Stimulated activated CD4-positive, alpha-beta T cell treated with anti-CD3 and anti-CD28 coated beads, Interleukin-2, amount 100 ng/mL, for 24 hours (primary cell): Measurements from ENCODE around the gene WDR82.
A peak's percentile ranks its signal among the peaks of the same experiment; 100 is the strongest.

ENCODE experiments used
- DNase-seq, 2 donors: peaks; one replicate each; pipeline ENCODE4 v3.0.0-alpha.2; 2020

Gene WDR82, protein sequence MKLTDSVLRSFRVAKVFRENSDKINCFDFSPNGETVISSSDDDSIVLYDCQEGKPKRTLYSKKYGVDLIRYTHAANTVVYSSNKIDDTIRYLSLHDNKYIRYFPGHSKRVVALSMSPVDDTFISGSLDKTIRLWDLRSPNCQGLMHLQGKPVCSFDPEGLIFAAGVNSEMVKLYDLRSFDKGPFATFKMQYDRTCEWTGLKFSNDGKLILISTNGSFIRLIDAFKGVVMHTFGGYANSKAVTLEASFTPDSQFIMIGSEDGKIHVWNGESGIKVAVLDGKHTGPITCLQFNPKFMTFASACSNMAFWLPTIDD

DNA sequence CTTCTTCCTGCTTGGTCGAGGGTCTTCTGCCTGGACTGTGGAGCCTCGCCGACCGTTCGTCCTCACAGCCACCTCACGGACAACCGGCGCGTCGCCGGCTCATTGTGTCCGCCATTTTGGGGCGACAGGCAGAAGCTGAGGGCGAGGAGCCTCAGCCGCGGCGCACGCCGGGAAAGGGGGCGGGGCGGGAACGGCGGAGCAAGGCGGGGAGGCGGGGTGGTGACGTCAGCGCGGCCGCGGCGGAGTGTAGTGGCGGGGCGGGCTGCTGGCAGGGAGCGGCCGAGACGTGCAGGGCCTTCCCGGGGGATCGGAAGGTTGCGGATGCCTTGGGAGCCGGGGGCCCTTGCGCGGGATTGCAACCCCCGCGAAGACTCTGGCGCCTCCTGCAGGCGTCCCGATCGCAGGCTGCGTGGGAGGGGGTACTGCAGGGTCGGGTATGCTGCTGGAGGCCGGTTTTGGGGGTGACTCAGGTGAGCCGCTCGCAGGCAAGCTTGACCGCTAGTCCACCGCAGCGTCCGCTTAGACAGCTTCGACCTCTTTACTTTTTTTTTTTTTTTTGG, at the start of gene WDR82:
Gene WDR82 (minus strand): TSS at position 140 of the 560 bp plus-strand sequence. CDS start 288 bp downstream, outside the sequence.
- peak; percentile 99 to 100 for DNase-seq

DNA sequence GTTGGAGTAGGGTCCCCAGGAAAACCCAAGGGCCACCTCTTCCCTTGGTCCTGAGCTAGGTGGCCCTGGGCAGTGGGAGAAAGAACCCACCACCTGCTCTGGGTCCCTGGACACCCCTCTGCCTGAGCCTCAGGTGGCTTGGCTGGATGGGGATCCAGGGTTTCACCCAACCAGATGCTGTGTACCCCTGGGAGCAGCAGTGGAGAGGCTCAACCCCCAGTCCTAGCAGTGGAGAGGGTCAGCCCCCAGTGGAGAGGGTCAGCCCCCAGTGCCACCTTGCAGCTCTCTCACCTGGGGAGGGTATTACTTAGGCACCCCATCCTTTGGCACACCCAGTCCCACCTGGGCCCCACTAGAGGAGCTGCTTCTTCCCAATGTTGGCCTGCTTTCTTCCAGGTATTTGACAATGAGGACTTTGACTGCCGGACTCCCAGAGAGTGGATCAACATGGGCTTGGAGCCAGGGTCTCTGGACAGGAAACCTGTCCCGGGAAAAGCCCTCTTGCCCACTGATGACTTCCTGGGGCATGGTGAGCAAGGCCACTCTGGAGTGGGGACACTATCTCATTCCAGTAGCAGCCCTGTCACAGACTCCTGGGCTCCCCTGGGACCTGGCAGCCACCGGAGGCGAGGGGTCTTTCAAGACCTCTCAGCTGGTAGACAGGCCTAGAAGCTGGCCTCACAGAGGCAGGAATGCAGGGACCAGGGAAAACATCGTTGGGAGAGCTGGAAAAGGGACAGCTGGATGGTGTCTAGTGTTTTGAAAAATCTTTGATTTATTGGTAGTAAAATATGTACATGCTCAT, 49.2 kb upstream of the WDR82 start:
- DNase-seq: no peak

DNA sequence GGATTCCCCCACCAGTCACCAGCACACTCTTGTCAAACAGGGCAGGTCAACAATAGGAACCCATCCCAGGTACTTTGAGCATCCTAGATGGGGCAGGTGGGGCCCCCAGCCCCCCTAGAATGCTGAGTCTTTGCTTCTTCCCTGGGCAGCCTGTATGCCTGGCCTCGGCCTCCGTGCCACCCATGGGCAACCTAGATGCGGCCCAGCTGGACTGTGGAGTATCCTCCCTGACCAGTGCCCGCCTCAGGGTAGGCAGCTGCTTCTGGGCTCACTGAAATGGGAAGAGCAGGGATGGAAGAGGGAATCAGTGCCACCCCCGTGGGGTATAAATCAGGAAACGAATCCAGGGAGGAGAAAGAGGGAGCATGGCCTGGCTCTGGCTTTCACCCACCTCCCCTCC, 48.5 kb upstream of the WDR82 start:
- DNase-seq: no peak

DNA sequence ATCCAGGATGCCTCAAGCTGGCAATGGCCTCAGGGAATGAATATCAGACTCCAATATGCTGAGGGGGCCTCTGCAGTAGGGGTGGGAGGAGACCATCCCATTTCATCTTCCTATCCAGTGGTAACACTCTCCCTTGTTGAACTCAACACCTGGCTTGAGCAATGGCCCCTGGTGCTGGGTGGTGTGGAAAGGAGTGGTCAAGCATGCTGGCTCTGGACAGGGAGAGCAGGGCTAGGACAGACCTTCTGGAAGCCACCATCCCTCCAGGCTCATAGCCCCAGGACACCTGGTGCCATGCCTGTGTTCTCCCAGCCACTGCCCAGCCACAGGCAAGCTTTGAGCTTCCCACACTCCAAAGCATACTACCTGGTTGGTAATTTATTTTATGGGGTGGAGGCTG, 47.2 kb upstream of the WDR82 start:
- DNase-seq: no peak

DNA sequence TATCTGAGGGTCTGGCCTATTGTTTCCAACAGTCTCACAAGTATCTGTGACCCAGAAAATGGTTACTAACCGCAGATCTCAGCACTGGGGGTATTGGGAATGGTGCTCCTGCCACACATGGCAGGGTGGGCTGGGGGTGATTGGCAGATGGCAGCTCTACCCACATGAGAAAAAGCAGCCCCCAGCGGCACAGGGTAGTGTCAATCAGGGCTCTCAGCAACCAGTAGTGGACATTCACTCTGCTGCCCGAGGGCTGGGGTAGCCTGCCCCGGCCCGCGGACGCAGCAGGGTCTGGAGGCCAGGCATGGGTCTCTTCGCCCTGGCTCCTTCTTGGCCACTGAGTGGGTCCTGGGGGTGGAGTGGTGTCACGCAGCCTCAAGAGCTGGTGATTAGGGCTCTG, 46.2 kb upstream of the WDR82 start:
- no peak for DNase-seq

DNA sequence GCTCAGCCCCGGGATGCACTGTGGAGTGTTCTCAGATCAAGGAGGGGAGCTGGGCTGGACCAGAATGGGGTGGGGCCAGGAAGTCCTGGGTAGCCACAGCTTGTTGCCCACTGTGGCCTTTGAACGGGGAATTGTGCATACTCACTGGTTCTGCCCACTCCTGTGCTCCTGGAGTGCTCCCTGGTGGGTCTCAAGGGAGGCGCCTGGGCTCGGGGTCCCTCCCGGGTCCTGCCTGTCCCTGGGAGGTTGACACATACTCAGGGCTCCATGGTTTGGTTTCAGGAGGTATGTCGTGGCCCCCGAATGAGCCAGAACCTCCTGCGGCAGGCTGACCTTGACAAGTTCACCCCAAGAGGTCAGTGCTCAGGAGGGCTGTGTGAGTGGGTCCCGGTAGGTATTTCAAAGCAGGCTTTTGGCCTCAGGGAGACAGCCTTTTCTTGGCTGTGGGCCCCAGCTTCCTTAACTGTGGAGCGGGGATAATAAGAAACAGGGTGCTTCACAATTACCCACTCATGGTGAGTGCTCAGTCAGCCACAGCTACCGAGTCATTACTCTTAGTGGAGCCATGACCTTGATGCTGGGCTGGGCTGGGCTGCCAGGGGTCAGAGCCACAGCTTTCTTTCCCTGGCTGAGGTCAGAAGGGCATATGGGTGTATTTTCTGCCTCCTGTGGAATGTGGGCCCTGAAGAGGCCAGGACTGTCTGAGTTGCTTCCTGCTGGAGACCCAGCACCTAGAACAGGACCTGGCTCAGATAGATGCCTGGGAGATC, 45.3 kb upstream of the WDR82 start:
- no peak for DNase-seq

DNA sequence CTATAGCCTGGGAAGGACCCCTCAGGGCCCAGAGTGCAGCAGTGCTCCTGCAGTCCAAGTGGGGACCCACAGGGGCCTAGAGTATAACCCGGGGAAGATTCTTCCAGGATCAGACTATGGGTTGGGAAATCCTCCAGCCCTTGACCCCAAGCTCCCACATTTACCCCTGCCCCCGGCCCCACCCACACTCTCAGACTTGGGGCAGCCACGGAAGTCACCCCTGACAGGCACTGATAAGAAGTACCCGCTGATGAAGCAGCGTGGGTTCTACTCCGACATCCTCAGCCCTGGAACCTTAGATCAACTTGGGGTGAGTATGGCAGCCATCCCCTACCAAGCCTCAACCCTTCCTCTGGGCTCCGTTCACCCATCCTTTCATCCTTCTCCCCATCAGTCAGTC, 44.0 kb upstream of the WDR82 start:
- DNase-seq: no peak

DNA sequence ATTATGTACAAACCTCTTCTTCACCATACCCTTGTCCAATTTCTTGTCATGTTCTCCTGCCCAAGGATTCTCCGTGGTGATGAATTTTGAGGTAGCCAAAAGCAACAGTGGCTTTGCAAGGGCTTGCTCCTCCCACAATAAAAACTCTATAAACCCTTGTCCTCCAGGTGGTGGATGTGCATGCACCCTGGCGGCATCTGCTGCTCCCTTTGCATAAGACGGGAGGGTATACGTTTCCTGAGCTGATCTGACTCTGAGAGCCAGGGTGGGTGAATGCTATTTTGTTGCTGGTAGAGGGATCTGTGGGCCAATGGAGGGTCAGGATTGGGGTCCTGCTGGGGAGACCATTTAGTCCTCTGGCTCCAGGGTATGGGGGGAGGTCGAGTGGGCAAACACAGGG, 43.0 kb upstream of the WDR82 start:
- no peak for DNase-seq

DNA sequence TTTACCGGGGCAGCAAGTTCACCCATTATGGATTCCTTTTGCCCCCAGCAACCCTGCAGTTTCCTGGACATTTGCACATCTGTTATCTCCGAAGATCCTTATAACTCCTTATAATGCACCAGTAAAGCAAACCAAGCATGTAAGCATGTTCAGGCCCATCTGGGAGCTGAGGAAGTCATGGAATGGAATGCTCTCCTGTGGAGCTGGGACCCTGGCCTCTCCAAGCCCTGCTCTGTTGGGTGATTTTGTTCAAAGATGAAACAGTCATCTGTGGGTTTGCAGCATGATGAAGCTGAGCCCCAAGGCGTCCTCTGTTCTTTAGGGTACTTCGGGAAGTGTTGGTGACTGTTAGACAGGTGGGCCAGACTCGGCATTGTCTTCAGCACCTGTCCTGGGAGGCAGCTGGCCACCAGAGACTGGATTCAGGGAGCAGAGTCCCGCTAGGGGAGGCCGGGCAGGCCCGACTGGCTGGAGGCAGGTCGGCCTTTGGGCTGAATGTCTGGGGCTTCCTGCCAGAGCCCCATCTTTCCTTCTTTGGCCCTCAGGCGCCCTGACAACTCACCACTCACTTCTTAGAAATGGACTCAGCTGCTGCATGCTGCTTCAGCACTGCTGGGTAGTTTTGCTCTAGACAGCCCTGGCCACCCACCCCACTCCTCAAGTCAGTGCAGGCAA, 41.6 kb upstream of the WDR82 start:
- no peak for DNase-seq

DNA sequence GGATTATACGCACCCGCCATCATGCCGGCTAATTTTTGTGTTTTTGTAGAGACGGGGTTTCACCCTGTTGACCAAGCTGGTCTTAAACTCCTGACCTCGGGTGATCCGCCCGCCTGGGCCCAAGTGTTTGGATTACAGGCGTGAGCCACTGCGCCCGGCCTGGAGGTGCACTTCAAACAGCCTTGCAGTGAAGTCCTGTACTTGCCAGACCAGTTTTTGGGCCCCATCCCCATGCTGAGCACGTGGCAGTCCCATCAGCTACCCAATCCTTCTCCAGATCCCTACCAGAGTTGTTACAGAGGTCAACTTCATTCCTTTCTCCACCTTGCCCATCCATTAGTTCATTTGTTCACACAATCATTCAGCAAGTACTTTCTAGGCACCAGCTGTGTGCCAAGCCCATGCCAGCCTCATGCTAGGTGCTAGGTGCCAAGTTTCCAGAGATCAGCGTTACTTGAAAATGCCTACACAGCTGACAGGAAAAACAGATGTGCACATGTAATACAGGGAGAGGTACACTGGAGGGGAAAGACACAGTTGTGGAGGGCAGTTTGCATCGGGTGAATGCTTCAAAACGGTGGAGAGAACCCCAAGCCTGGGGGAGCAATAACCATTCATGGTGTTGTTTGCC, 39.9 kb upstream of the WDR82 start:
- no peak for DNase-seq

DNA sequence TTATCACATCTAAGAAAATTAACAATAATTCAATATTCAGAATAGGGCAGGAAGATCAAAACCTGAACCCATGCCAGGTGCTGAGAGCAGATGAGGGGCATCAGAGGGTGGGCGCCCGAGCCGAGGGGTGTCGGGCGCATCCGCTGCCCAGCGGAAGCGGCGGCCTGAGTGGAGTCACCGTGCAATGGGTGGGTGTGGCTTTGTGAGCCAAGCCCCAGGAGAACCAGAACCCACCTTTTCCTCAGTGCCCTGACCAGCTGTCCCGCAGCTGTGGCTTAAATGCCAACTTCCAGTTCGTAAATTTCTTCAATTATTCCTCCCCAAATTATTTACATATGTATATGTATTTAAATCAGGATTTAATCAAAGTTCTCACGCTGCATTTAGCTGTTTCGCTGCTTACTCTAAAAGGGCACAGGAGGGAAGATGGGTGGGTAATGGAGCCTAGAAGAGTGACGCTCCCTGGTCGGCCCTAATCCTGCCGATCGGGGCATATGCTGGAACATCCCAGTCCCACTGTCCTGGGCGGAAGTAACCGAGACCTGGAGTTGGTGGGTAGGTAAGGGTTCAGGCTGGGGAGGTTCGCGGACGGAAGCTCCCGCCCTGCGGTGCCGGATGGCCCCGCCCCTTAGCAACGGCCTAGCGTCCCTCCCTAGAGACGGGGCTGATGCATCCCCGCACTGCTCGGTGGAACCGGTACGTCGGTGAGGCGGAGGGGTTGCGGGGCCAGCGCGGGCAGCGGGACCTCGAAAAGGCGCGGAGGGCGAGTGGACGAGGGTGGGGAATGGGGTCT, 39.0 kb upstream of the WDR82 start:
- peak; percentile 71 to 77 for DNase-seq

DNA sequence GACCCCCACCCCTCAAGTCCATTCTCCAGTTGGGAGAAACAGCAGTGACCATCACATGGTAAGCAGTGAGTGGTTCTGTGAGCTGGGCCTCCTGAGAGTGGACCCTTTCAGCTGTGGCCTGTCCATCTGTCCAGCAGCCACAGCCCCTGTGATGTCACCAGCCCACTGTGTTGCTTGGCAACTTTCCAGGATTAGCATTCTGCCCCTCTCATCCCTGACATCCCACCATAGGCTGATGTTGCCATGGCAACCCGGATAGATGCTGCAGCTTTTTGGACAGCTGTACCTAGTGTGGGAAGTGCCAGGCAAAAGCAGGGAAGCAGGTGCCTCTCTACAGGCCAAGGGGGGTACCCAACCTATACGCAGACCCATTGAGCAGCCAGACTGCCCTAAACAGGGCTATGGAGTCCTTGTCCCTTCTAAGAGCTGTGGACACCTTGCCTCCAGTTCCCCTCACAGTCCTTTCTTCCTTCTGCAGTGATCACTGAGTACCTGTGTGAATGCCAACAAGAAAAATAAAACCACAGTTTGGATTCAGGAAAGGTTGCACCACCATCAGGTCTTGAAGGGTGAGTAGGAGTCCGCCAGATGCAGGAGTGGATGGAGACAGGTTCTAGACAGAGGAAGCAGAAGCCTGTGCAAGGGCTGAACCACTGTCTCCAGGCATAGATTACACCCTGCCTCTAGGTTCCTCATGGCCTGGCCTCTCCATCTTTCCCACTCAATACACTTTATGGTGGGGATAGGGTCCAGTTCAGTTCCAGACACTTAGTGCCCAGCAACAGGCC, 37.7 kb upstream of the WDR82 start, which contains the start of gene DNAH1:
Gene DNAH1 (plus strand): TSS at position 343 of the 788 bp plus-strand sequence. CDS start 6,124 bp downstream, outside the sequence.
- DNase-seq: no peak

DNA sequence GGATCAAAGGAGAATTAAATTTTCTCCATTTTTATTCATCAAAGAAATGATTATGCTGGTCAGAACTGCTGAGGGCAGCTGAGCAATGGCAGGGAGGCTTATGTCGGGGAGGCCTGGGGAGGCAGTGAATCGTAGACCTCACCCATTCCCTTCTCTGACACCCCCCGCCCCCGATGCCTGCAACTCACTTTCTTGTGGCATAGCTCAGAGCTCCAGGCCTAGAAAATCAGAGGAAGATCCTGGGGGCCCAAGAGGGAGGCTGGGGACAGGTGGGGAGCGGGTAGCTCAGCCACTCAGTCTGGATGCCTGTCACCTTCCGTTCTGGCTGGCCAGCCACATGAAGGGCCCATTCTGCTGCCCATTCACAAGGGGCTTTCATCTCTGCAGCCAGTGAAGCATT, 36.6 kb upstream of the WDR82 start:
- DNase-seq: no peak

DNA sequence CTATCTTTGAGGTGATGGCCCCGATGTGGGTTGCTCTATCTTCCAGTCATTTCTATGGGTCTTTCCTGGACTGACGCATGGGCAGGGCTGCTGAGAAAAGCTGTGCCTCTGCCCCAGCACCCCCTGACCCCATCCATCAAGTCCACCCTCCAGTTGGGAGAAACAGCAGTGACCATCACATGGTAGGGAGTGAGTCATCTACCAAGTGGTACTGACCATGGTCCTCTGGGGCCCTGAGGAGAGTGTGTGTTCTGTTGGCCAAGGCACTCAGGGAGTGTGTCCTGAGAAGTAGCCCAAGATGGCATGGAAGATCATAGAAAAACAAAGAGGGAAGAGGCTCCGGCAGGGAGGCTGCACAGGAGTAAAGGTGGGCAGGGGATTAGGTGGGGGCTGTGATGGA, 36.0 kb upstream of the WDR82 start:
- DNase-seq: no peak

DNA sequence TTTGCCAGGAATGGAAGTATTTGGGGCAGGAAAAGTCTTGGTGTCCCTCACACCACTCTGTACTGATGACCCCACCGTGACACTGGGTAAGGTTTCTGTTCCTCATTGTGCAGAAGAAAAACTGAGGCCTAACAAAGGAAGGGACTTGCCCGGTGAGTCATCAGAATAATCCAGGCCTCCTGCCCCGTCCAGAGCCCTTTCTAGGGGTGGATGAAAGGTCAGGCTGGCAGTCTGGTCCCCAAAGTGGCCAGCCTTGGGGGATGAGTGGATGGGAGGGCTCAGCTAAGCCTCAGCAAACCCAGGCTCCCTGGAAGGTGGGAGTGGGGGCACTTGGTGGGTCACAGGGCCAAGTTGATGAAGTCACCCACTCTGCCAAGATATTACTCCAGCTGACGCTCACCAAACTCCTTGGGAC, 35.3 kb upstream of the WDR82 start:
- no peak for DNase-seq

DNA sequence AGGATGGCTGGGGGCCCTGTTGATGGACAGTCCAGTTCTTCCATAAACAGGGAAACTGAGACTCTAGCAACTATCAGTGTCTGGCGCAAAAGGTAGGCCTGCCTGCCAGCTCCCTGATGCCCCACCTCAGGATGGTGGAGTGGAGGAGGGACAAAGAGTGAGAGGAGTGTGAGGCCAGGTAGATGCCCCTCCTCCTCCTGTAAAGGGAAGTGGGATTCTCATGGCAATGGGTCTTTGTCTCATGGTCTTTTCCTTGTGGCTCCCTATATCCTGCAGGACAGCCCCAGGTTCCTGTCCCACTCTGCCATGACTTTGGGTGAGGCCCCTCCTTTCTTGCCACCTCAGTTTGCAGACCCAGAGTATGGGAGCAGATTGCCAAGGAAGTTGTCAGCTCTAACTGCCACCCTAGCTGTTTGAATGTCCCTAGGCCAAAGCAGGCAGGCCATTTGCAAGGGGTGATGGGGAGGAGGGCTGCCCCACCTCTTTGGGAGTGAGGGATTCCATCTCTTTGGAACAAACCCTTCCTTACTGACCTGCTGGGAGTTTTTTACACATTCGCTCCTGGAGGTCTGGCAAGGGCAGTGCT, 34.8 kb upstream of the WDR82 start:
- no peak for DNase-seq

DNA sequence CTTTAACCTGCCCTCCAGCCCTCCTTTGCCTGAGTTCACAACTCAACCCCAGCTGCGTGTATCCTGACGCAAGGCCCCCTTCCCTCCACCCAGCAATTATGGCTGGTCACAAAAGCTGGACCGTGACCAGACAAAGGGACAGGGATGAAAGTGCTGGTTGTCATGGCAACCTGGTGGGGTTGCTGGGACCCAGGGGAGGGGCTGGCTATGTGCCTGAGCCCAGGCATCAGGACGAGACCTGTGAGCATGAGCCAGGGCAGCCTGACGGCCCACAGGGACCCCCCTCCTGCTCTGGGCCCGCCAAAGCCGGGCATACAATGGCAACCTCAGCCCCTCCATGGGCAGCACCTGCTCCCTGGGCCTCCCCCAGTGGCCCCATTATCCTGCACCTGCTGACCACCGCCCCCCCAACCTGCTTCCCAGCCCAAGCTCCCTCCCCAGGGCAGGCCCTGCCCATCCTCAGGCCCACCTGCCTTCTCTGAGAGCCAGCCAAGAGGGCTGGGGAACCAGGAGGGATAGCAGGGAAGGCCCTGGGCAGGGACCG, 33.2 kb upstream of the WDR82 start:
- DNase-seq: no peak

DNA sequence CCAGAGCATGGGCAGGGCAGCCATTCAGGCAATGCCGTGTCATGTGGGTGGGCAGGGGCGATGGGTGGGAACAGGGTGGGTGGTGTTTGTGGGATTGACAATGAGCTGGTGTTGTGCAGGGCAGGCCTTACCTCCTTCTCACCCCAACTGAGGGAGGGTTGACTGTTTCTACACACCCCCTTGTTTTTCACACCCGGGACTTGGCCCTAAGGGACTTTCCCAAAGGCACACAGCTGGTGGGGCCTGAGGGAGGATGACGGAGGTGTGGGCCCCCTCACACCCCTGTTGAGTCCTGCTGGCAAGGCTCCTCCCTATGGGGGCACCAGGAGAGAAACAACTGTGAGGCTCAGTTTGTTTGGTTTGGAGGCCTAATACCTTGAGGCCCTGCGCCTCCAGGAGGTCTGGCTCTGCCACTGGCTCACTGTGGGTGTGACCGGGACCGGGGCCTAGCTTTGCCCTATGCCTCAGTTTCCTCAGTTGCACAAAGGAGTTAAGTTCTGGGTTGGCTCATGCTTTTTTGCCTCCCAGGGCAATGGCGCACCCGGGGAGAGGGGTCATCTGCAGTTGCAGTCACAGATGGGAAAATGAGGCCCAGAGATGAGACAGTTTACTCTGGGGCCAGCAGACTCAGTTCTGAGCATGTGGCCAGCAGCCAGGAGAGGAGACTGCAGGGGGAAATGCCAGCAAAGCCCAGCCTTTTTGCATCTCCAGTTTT, 32.6 kb upstream of the WDR82 start:
- peak; percentile 36 to 47 for DNase-seq

DNA sequence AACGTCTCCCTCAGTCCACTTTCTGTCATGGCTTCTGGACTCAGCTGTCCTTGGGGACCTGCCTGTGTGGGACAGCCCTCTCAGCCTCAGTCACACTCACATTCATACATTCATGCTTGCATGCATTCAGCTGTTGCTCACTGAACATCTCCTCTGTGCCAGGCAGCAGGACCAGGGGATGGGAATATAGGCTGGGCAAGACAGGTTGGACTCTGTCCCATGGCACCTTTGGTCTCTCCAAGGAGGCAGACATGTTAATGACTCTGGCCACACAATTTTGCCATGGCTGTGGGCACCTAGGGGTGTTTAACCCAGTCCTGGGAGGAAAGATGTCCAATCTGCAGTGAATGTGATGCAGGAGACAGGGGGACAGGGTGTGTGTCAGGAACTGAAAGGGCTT, 29.9 kb upstream of the WDR82 start:
- no peak for DNase-seq
